Urinary bladder (tissue), 4 donors: ENCODE data around the gene ROBO4. TPM values are rescaled to one million over a fixed set of nuclear protein-coding genes. Genes with fewer than 3 reads are reported as not detected.

Experiments used
- DNase-seq: peaks from one replicate; pipeline ENCODE4 v3.0.0-alpha.2; 2015; ENCODE audit errors: extremely low spot score
- H3K27ac ChIP-seq: one replicate; pipeline ENCODE4 v1.5.1; 2013; ENCODE audit warnings: low read depth, mild to moderate bottlenecking, moderate library complexity
- H3K36me3 ChIP-seq: one replicate; pipeline ENCODE4 v1.6.1; 2013; ENCODE audit warnings: mild to moderate bottlenecking, moderate library complexity; ENCODE audit not compliant: insufficient read depth
- H3K4me1 ChIP-seq: one replicate; pipeline ENCODE4 v1.6.1; 2013; ENCODE audit warnings: mild to moderate bottlenecking, moderate library complexity; ENCODE audit not compliant: insufficient read depth
- H3K4me3 ChIP-seq: one replicate; pipeline ENCODE4 v1.5.1; 2013; ENCODE audit warnings: low read depth, low read length
- WGBS: extraction: QIAGEN DNeasy Blood & Tissue Kit; methylation state at CpG from one replicate; pipeline ENCODE4 v1.1.7; 2013; 5-methylcytosine and 5-hydroxymethylcytosine counted together
- polyA plus RNA-seq: library from polyadenylated mRNA; stranded (reverse); fragments of 200-250 nt; gene quantifications from one replicate; pipeline ENCODE4 v1.2.3, GENCODE V29; 2013
- total RNA-seq: library from RNA; depleted of rRNA; stranded (reverse); fragments of >200 nt; gene quantifications from one replicate; pipeline ENCODE4 v1.2.3, GENCODE V29; 2014
- donor health status: healthy with polysubstance abuse.
- donor health status: healthy.

Gene ROBO4
- total and polyA plus RNA-seq, 2 donors, result 13.5 to 19.7 TPM

GRCh38 chr11:124869331-124869730 lies 28.3 kb downstream of the ROBO4 start:
- Histone ChIP-seq H3K27ac (no peak overlapping the region), H3K4me3 (no peak overlapping the region), H3K4me1 (no peaks in the 10 kb centered on the region), H3K36me3 (no peaks in the 10 kb centered on the region)
- no peak for DNase-seq
- WGBS, result 4% methylated on average over 16 of the region's 16 CpGs

GRCh38 chr11:124868331-124869274 lies 29.1 kb downstream of the ROBO4 start:
- Histone ChIP-seq H3K4me3 (no peak overlapping the region), H3K4me1 (no peaks in the 10 kb centered on the region), H3K27ac (no peak overlapping the region), H3K36me3 (no peaks in the 10 kb centered on the region)
- no peak for DNase-seq
- 6% methylated on average over 63 of the region's 63 CpGs for WGBS

GRCh38 chr11:124867700-124868099 lies 30.0 kb downstream of the ROBO4 start:
- WGBS, result 3% methylated on average over 8 of the region's 8 CpGs
- no peak for DNase-seq
- Histone ChIP-seq H3K36me3 (no peaks in the 10 kb centered on the region), H3K4me3 (no peak overlapping the region), H3K27ac (no peak overlapping the region), H3K4me1 (no peaks in the 10 kb centered on the region)

- DNase-seq, result no peak
- no peaks in the 10 kb centered on the region for H3K36me3 ChIP-seq
- no peaks in the 10 kb centered on the region for H3K4me1 ChIP-seq
- 1% methylated on average over 62 of the region's 62 CpGs for WGBS
- H3K4me3 ChIP-seq, result no peak overlapping the region
- H3K27ac ChIP-seq, result no peak overlapping the region
These were observed 31.5 kb downstream of the ROBO4 start for GRCh38 chr11:124865902-124866851.

GRCh38 chr11:124865181-124865901 lies 32.3 kb downstream of the ROBO4 start, which contains the start of gene ROBO3:
Gene ROBO3 (plus strand): TSS chr11:124865432. CDS start chr11:124865578, 146 bp downstream.
- Histone ChIP-seq H3K4me1 (no peaks in the 10 kb centered on the region), H3K36me3 (no peaks in the 10 kb centered on the region), H3K27ac (no peak within 1 kb of the TSS), H3K4me3 (no peak within 1 kb of the TSS)
- WGBS, result 2% methylated on average over 53 of the region's 53 CpGs
- DNase-seq, result no peak

- Histone ChIP-seq H3K27ac (no peak overlapping the region), H3K36me3 (no peaks in the 10 kb centered on the region), H3K4me1 (no peaks in the 10 kb centered on the region), H3K4me3 (no peak overlapping the region)
- DNase-seq, result no peak
- 7% methylated on average over 9 of the region's 9 CpGs for WGBS
These were observed 32.8 kb downstream of the ROBO4 start for GRCh38 chr11:124864892-124865180.

GRCh38 chr11:124864176-124864891 lies 33.3 kb downstream of the ROBO4 start:
- Histone ChIP-seq H3K27ac (no peak overlapping the region), H3K36me3 (no peaks in the 10 kb centered on the region), H3K4me1 (no peaks in the 10 kb centered on the region), H3K4me3 (no peak overlapping the region)
- 12% methylated on average over 18 of the region's 18 CpGs for WGBS
- DNase-seq, result no peak

- H3K36me3 ChIP-seq, result no peaks in the 10 kb centered on the region
- H3K4me3 ChIP-seq, result no peak overlapping the region
- no peaks in the 10 kb centered on the region for H3K4me1 ChIP-seq
- no peak overlapping the region for H3K27ac ChIP-seq
- WGBS, result 5% methylated on average over 9 of the region's 9 CpGs
- no peak for DNase-seq
These were observed 33.9 kb downstream of the ROBO4 start for GRCh38 chr11:124863826-124864165.

GRCh38 chr11:124863137-124863825 lies 34.4 kb downstream of the ROBO4 start:
- Histone ChIP-seq H3K36me3 (no peaks in the 10 kb centered on the region), H3K4me3 (no peak overlapping the region), H3K4me1 (no peaks in the 10 kb centered on the region), H3K27ac (no peak overlapping the region)
- no peak for DNase-seq
- WGBS, result 2% methylated on average over 31 of the region's 31 CpGs

GRCh38 chr11:124861670-124862069 lies 36.0 kb downstream of the ROBO4 start:
- no peak for DNase-seq
- WGBS, result 29% methylated on average over 4 of the region's 4 CpGs
- Histone ChIP-seq H3K4me3 (no peak overlapping the region), H3K36me3 (no peaks in the 10 kb centered on the region), H3K27ac (no peak overlapping the region), H3K4me1 (no peaks in the 10 kb centered on the region)

GRCh38 chr11:124859171-124859570 lies 38.5 kb downstream of the ROBO4 start:
- Histone ChIP-seq H3K4me1 (no peaks in the 10 kb centered on the region), H3K4me3 (no peak overlapping the region), H3K36me3 (no peaks in the 10 kb centered on the region), H3K27ac (no peak overlapping the region)
- WGBS, result 81% methylated on average over 2 of the region's 2 CpGs
- DNase-seq, result no peak

- WGBS, result 9% methylated on average over 11 of the region's 11 CpGs
- H3K4me1 ChIP-seq, result no peaks in the 10 kb centered on the region
These were observed 51.5 kb downstream of the ROBO4 start for GRCh38 chr11:124846070-124846673.

More at GRCh38 chr11:124846070-124846673, 51.5 kb downstream of the ROBO4 start:
- DNase-seq, result no peak
- H3K4me3 ChIP-seq, result no peak overlapping the region
- no peak overlapping the region for H3K27ac ChIP-seq
- H3K36me3 ChIP-seq, result no peaks in the 10 kb centered on the region
